ENCODE measurements around the gene SDSL. TPM values are rescaled to one million over a fixed set of nuclear protein-coding genes. Genes with fewer than 3 reads are reported as not detected.

The SDSL gene
- polyA plus RNA-seq, 3 donors: 4.6 to 10.0 (median 6.5) TPM

DNA sequence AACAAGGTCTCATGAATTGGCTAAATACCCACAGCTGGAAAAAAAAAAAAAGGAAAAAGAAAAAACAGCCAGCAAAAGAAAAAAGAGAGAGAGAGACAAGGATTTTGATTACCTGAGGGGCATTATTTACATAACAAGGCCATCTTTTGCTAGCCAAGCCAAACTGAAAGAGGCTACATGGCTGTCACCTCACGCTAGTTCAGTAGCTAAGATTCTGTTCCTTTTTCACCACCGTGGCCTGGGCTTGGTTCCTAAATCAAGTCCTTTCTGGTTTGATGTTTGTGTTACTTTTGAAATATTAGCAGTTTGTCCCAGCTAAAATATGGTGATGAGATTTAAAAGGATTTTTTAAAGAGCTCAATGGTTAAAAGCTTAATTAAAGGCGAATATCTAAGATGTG is 16.5 kb upstream of the SDSL start:
- Mint-ChIP-seq H3K4me1 (peaks cover 41% of the 10 kb centered on the region), H3K4me3 (no peak overlapping the region), H3K27me3 (ENCODE audit: low read depth in 3 of 3) (peaks cover 0 to 4% (median 2%) of the 10 kb centered on the region in 3 donors), H3K9me3 (no peaks in the 10 kb centered on the region), H3K36me3 (no peaks in the 10 kb centered on the region), H3K27ac (peak overlapping the region in 6 of 7 donors; percentile 72 to 87 (median 78))
- peak; percentile 39 to 57 (median 48) for DNase-seq
- Histone ChIP-seq H3K9ac (ENCODE audit: insufficient read depth, low read length, poor library complexity, severe bottlenecking) (no peak overlapping the region), H3K27me3 (ENCODE audit: control insufficient read depth in 2 of 2, insufficient read depth in 2 of 2, low read length in 2 of 2) (no peaks in the 10 kb centered on the region), H3K36me3 (replicated peaks in 1 of 2; ENCODE audit: control insufficient read depth in 1 of 2, insufficient read depth in 2 of 2, low read length in 2 of 2) (no peaks in the 10 kb centered on the region), H3K4me2 (replicated peaks; ENCODE audit: extremely low read depth, low read length, poor library complexity, severe bottlenecking) (no peak overlapping the region), H2AFZ (ENCODE audit: insufficient read depth, low read depth, low read length, poor library complexity, severe bottlenecking) (no peak overlapping the region), H3K4me1 (ENCODE audit: control insufficient read depth in 1 of 2, insufficient read depth in 2 of 2, low read length in 2 of 2) (peaks cover 42 to 50% of the 10 kb centered on the region in 2 donors), H4K20me1 (ENCODE audit: insufficient read depth, low read length) (no peaks in the 10 kb centered on the region), H3K79me2 (ENCODE audit: insufficient read depth, low read length) (no peaks in the 10 kb centered on the region), H3K27ac (ENCODE audit: low read depth in 1 of 2, low read length in 2 of 2) (peak overlapping the region; percentile 17 to 34), H3K4me3 (replicated peaks in 1 of 3; ENCODE audit: low read depth in 2 of 3, low read length in 3 of 3) (no peak overlapping the region), H3K9me3 (replicated peaks in 1 of 2; ENCODE audit: control insufficient read depth in 1 of 2, insufficient read depth in 1 of 2, low read length in 2 of 2) (no peaks in the 10 kb centered on the region)
- TF ChIP-seq, protein P1, sequence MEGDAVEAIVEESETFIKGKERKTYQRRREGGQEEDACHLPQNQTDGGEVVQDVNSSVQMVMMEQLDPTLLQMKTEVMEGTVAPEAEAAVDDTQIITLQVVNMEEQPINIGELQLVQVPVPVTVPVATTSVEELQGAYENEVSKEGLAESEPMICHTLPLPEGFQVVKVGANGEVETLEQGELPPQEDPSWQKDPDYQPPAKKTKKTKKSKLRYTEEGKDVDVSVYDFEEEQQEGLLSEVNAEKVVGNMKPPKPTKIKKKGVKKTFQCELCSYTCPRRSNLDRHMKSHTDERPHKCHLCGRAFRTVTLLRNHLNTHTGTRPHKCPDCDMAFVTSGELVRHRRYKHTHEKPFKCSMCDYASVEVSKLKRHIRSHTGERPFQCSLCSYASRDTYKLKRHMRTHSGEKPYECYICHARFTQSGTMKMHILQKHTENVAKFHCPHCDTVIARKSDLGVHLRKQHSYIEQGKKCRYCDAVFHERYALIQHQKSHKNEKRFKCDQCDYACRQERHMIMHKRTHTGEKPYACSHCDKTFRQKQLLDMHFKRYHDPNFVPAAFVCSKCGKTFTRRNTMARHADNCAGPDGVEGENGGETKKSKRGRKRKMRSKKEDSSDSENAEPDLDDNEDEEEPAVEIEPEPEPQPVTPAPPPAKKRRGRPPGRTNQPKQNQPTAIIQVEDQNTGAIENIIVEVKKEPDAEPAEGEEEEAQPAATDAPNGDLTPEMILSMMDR (IDR thresholded peaks at IDR 0.05): no peak
- no CpG with 5 or more reads among the region's 3 CpGs for WGBS (ENCODE audit: insufficient coverage)
- intact Hi-C loops (cut with micrococcal nuclease): no loop called here

DNA sequence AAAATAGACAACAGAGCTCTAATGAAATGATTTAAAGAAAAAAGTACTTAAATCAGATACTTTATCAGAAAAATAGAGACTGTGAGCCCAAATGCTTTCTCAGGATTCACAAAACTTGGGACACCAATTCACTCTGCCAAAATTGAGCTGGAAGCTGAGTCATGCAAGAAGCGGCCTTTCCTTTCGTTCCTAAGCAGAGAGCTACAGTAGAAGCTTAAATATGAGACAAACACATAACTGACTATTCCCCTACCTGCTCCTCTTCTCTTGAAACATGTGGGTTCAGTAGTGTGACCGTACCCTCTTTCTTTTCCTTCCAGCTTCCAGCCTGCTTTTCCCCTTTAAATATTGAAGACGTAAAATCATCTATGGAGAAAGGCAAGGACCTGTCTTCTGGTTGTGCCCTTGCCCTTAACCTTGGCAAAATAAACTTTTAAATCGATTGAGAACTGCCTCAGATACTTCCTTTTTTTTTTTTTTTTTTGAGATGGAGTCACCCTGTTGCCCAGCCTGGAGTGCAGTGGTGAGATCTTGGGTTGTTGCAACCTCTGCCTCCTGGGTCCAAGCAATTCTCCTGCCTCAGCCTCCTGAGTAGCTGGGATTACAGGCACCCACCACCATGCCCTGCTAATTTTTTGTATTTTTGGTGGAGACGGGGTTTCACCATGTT is 14.1 kb upstream of the SDSL start:
- peak overlapping the region; percentile 29 to 90 (median 68) for H3K27ac Mint-ChIP-seq
- H3K4me1 Mint-ChIP-seq: peaks cover 41% of the 10 kb centered on the region
- intact Hi-C loops (cut with micrococcal nuclease): no loop called here
- Histone ChIP-seq H3K27ac (ENCODE audit: low read depth in 1 of 2, low read length in 2 of 2) (peak overlapping the region in 1 of 2 donors; percentile 39), H3K4me3 (replicated peaks in 1 of 3; ENCODE audit: low read depth in 2 of 3, low read length in 3 of 3) (peak overlapping the region in 1 of 3 experiments; percentile 16), H3K27me3 (ENCODE audit: control insufficient read depth in 2 of 2, insufficient read depth in 2 of 2, low read length in 2 of 2) (no peaks in the 10 kb centered on the region), H3K9ac (ENCODE audit: insufficient read depth, low read length, poor library complexity, severe bottlenecking) (no peak overlapping the region), H3K4me2 (replicated peaks; ENCODE audit: extremely low read depth, low read length, poor library complexity, severe bottlenecking) (no peak overlapping the region), H4K20me1 (ENCODE audit: insufficient read depth, low read length) (no peaks in the 10 kb centered on the region), H3K36me3 (replicated peaks in 1 of 2; ENCODE audit: control insufficient read depth in 1 of 2, insufficient read depth in 2 of 2, low read length in 2 of 2) (no peaks in the 10 kb centered on the region), H3K4me1 (ENCODE audit: control insufficient read depth in 1 of 2, insufficient read depth in 2 of 2, low read length in 2 of 2) (peaks cover 41 to 50% of the 10 kb centered on the region in 2 donors), H2AFZ (ENCODE audit: insufficient read depth, low read depth, low read length, poor library complexity, severe bottlenecking) (no peak overlapping the region), H3K9me3 (replicated peaks in 1 of 2; ENCODE audit: control insufficient read depth in 1 of 2, insufficient read depth in 1 of 2, low read length in 2 of 2) (no peaks in the 10 kb centered on the region), H3K79me2 (ENCODE audit: insufficient read depth, low read length) (no peaks in the 10 kb centered on the region)
- no peaks in the 10 kb centered on the region for H3K9me3 Mint-ChIP-seq
- H3K27me3 Mint-ChIP-seq (ENCODE audit: low read depth in 3 of 3): peaks cover 0 to 4% (median 2%) of the 10 kb centered on the region in 3 donors
- H3K36me3 Mint-ChIP-seq: no peaks in the 10 kb centered on the region
- peak in 2 of 3 donors; percentile 31 to 41 for DNase-seq
- peak overlapping the region in 1 of 2 donors; percentile 1 for H3K4me3 Mint-ChIP-seq
- WGBS (ENCODE audit: insufficient coverage): 0% methylated on average over 2 of the region's 6 CpGs
- TF ChIP-seq, protein P1 (IDR thresholded peaks at IDR 0.05): no peak

All from CD14-positive monocyte (primary cell).